IMR-90 (cell line): ENCODE measurements around the gene PITPNM2. TPM values are rescaled to one million over a fixed set of nuclear protein-coding genes. Genes with fewer than 3 reads are reported as not detected.

Source experiments
- ATAC-seq: fragments of 200-7000 bp; cut with Tn5 transposase; 2 replicates; pipeline ENCODE4 v1.9.1; 2020; ENCODE audit warnings: low read depth, mild to moderate bottlenecking, moderate library complexity
- BruUV-seq: library from RNA; stranded (reverse); fragments of 400-500 nt; replicated peaks from 2 replicates; lab custom pipeline; 2021; lab: Mats Ljungman, UMichigan
- CTCF ChIA-PET: fragments of 300-600 bp; formaldehyde crosslinking; extraction: SDS; loops from one replicate; lab custom pipeline; 2021; ENCODE audit warnings: antibody characterized with exemption; lab: Yijun Ruan, JAX
- POLR2A ChIA-PET: fragments of 300-600 bp; sonication (Branson Sonifier 250); formaldehyde crosslinking; loops from one replicate; lab custom pipeline; 2022; ENCODE audit warnings: antibody characterized with exemption; ENCODE audit not compliant: unreplicated experiment; lab: Charles Lee
- DNase-seq: peaks from one replicate; pipeline ENCODE4 v3.0.0; 2013
- H2AFZ ChIP-seq: replicated peaks from 2 replicates; pipeline ENCODE3; 2013; ENCODE audit warnings: low read length, mild to moderate bottlenecking; ENCODE audit not compliant: poor library complexity
- H2AK5ac ChIP-seq: 2 replicates; pipeline ENCODE4 v1.6.1; 2013; ENCODE audit warnings: low read depth, low read length, inconsistent platforms
- H2AK9ac ChIP-seq: replicated peaks from 2 replicates; pipeline ENCODE3; 2013; ENCODE audit warnings: mild to moderate bottlenecking, low read depth, low read length, moderate library complexity; ENCODE audit not compliant: poor library complexity
- H2BK120ac ChIP-seq: 2 replicates; pipeline ENCODE4 v1.6.1; 2013; ENCODE audit warnings: low read depth, low read length, inconsistent platforms
- H2BK15ac ChIP-seq: 3 replicates; pipeline ENCODE4 v1.6.1; 2013; ENCODE audit warnings: low read depth, low read length, inconsistent platforms
- H2BK20ac ChIP-seq: 2 replicates; pipeline ENCODE4 v1.6.1; 2013; ENCODE audit warnings: low read depth, mild to moderate bottlenecking, inconsistent platforms, low read length, moderate library complexity
- H2BK5ac ChIP-seq: 2 replicates; pipeline ENCODE4 v1.6.1; 2013; ENCODE audit warnings: mild to moderate bottlenecking, low read depth, low read length, inconsistent platforms; ENCODE audit not compliant: poor library complexity, severe bottlenecking
- H3K14ac ChIP-seq: replicated peaks from 2 replicates; pipeline ENCODE4 v1.6.1; 2013; ENCODE audit warnings: low read depth, low read length, inconsistent platforms
- H3K18ac ChIP-seq: 2 replicates; pipeline ENCODE4 v1.6.1; 2013; ENCODE audit warnings: low read depth, low read length, control low read depth
- H3K23ac ChIP-seq: 2 replicates; pipeline ENCODE4 v1.6.1; 2013; ENCODE audit warnings: low read depth, low read length, inconsistent platforms
- H3K27ac ChIP-seq: 2 replicates; pipeline ENCODE4 v1.5.1; 2013; ENCODE audit warnings: mild to moderate bottlenecking, control low read depth, low read length; ENCODE audit not compliant: insufficient read depth
- H3K27me3 ChIP-seq: 2 replicates; pipeline ENCODE4 v1.6.1; 2013; ENCODE audit warnings: low read length; ENCODE audit not compliant: control insufficient read depth, insufficient read depth
- H3K36me3 ChIP-seq: 2 replicates; pipeline ENCODE4 v1.6.1; 2013; ENCODE audit warnings: low read length, mixed read lengths; ENCODE audit not compliant: control insufficient read depth, insufficient read depth
- H3K4ac ChIP-seq: 2 replicates; pipeline ENCODE4 v1.6.1; 2013; ENCODE audit warnings: low read depth, low read length, inconsistent platforms
- H3K4me1 ChIP-seq: 2 replicates; pipeline ENCODE4 v1.6.1; 2013; ENCODE audit warnings: low read length, mixed read lengths; ENCODE audit not compliant: control insufficient read depth, insufficient read depth
- H3K4me2 ChIP-seq: 2 replicates; pipeline ENCODE4 v1.6.1; 2013; ENCODE audit warnings: low read depth, mild to moderate bottlenecking, control low read depth, low read length, moderate library complexity
- H3K4me3 ChIP-seq: 2 replicates; pipeline ENCODE4 v1.5.1; 2013; ENCODE audit warnings: low read depth, mild to moderate bottlenecking, control low read depth, low read length, moderate library complexity; ENCODE audit not compliant: insufficient read depth
- H3K56ac ChIP-seq: 2 replicates; pipeline ENCODE4 v1.6.1; 2013; ENCODE audit warnings: low read length, inconsistent platforms; ENCODE audit not compliant: insufficient read depth; ENCODE audit errors: extremely low read depth
- H3K79me1 ChIP-seq, 2 experiments: 2 replicates each; pipeline ENCODE4 v1.6.1; 2013; ENCODE audit warnings: low read length in 2 of 2, inconsistent platforms in 1 of 2, low read depth in 1 of 2
- H3K9ac ChIP-seq: 2 replicates; pipeline ENCODE4 v1.6.1; 2013; ENCODE audit warnings: low read depth, low read length, control low read depth
- H3K9me1 ChIP-seq: 2 replicates; pipeline ENCODE4 v1.6.1; 2013; ENCODE audit warnings: low read length, inconsistent platforms; ENCODE audit not compliant: insufficient read depth
- H3K9me3 ChIP-seq: 2 replicates; pipeline ENCODE4 v1.6.1; 2013; ENCODE audit warnings: low read length; ENCODE audit not compliant: control insufficient read depth, insufficient read depth
- H4K20me1 ChIP-seq: 2 replicates; pipeline ENCODE4 v1.6.1; 2013; ENCODE audit warnings: low read length, inconsistent platforms; ENCODE audit not compliant: insufficient read depth
- H4K5ac ChIP-seq: 2 replicates; pipeline ENCODE4 v1.6.1; 2013; ENCODE audit warnings: mild to moderate bottlenecking, low read depth, low read length, control low read depth
- H4K8ac ChIP-seq, 2 experiments: 2 replicates each; pipeline ENCODE4 v1.6.1; 2013; ENCODE audit warnings: low read depth in 2 of 2, low read length in 2 of 2, control low read depth in 1 of 2, inconsistent platforms in 1 of 2
- H4K91ac ChIP-seq: 2 replicates; pipeline ENCODE4 v1.6.1; 2013; ENCODE audit warnings: low read depth, low read length, inconsistent platforms; ENCODE audit not compliant: insufficient read depth
- BHLHE40 ChIP-seq: fragments of 150-350 bp; IDR thresholded peaks from 2 replicates; pipeline ENCODE4 v1.6.1; 2016; ENCODE audit warnings: mild to moderate bottlenecking, low read depth, low read length
- CEBPB ChIP-seq: IDR thresholded peaks from 2 replicates; pipeline ENCODE4 v1.6.1; 2012; ENCODE audit warnings: low read depth, low read length, improper control_type of control experiment
- CHD1 ChIP-seq: IDR thresholded peaks from 2 replicates; pipeline ENCODE4 v1.6.1; 2012; ENCODE audit warnings: low read depth, low read length, improper control_type of control experiment
- FOS ChIP-seq: fragments of 150-350 bp; IDR thresholded peaks from 2 replicates; pipeline ENCODE4 v1.6.1; 2016; ENCODE audit warnings: low read depth, low read length
- MAFK ChIP-seq: IDR thresholded peaks from 2 replicates; pipeline ENCODE4 v1.6.1; 2012; ENCODE audit warnings: low read depth, low read length, improper control_type of control experiment
- MAZ ChIP-seq: IDR thresholded peaks from 2 replicates; pipeline ENCODE4 v1.6.1; 2012; ENCODE audit warnings: low read depth, mild to moderate bottlenecking, low read length, improper control_type of control experiment, moderate library complexity, borderline replicate concordance
- MXI1 ChIP-seq: IDR thresholded peaks from 2 replicates; pipeline ENCODE4 v1.6.1; 2012; ENCODE audit warnings: low read depth, mild to moderate bottlenecking, low read length, moderate library complexity, borderline replicate concordance
- NFE2L2 ChIP-seq: fragments of 150-350 bp; IDR thresholded peaks from 2 replicates; pipeline ENCODE4 v1.6.1; 2016; ENCODE audit warnings: low read depth, mild to moderate bottlenecking, low read length
- POLR2A ChIP-seq: IDR thresholded peaks from 2 replicates; pipeline ENCODE4 v1.6.1; 2012; ENCODE audit warnings: mild to moderate bottlenecking, low read depth, low read length
- RAD21 ChIP-seq: IDR thresholded peaks from 2 replicates; pipeline ENCODE4 v1.6.1; 2012; ENCODE audit warnings: low read length, improper control_type of control experiment
- RCOR1 ChIP-seq: IDR thresholded peaks from 2 replicates; pipeline ENCODE4 v1.6.1; 2012; ENCODE audit warnings: mild to moderate bottlenecking, low read length, improper control_type of control experiment; ENCODE audit not compliant: insufficient replicate concordance
- RFX5 ChIP-seq: IDR thresholded peaks from 2 replicates; pipeline ENCODE4 v1.8.0; 2012; ENCODE audit warnings: low read depth, mild to moderate bottlenecking, low read length, moderate library complexity
- SMC3 ChIP-seq: fragments of 150-350 bp; IDR thresholded peaks from 2 replicates; pipeline ENCODE4 v1.6.1; 2016; ENCODE audit warnings: low read depth, mild to moderate bottlenecking, antibody characterized with exemption, low read length, moderate library complexity
- WGBS, 2 experiments: methylation state at CpG; one replicate each; pipeline versions ENCODE4 v1.1.5 to v1.1.7; 2013; ENCODE audit warnings: missing lambda C conversion rate in 2 of 2; ENCODE audit not compliant: insufficient read length in 1 of 2; ENCODE audit errors: extremely low coverage in 2 of 2; 5-methylcytosine and 5-hydroxymethylcytosine counted together
- dilution Hi-C: fragments of 300-500 bp; cut with HindIII; formaldehyde crosslinking; loops from one replicate; pipeline ENCODE4 v1.14.3; 2018; ENCODE audit warnings: low sequenced_read_pairs; ENCODE audit not compliant: unreplicated experiment
- in situ Hi-C: fragments of 300-500 bp; cut with MboI; formaldehyde crosslinking; loops from 3 replicates; pipeline ENCODE4 v1.14.3; 2019; ENCODE audit warnings: low sequenced_read_pairs, inconsistent platforms, mixed read lengths
- intact Hi-C: fragments of 100-400 bp; cut with micrococcal nuclease; formaldehyde crosslinking; loops from 2 replicates; pipeline ENCODE4 v1.10.0; 2022
- polyA plus RNA-seq, 3 experiments: library from polyadenylated mRNA; depleted of rRNA; stranded (reverse); fragments of >200 nt; gene quantifications; 2 replicates each; pipeline ENCODE4 v1.2.3, GENCODE V29; 2012; ENCODE audit warnings: low replicate concordance in 1 of 3
- total RNA-seq: library from RNA; depleted of rRNA; stranded (reverse); fragments of >200 nt; gene quantifications from 2 replicates; pipeline ENCODE4 v1.2.3, GENCODE V29; 2012
- TF ChIP-seq, protein P1 (sequence below): fragments of 150-350 bp; IDR thresholded peaks from 2 replicates; pipeline ENCODE4 v1.6.1; 2017; ENCODE audit warnings: mild to moderate bottlenecking, antibody characterized with exemption, low read length, low read depth
- TF ChIP-seq, protein P2 (sequence below): fragments of 150-350 bp; IDR thresholded peaks from 2 replicates; pipeline ENCODE4 v1.6.1; 2016; ENCODE audit warnings: low read depth, mild to moderate bottlenecking, low read length, moderate library complexity, borderline replicate concordance
- TF ChIP-seq, protein P3 (sequence below): conservative IDR thresholded peaks from 2 replicates; pipeline ENCODE4 v1.5.1; 2012; ENCODE audit warnings: mild to moderate bottlenecking, low read depth, low read length, improper control_type of control experiment

PITPNM2 gene
- total and polyA plus RNA-seq, 2 of the 4 experiments (the other 2 are of a cell fraction): 1.6 to 3.0 TPM

DNA sequence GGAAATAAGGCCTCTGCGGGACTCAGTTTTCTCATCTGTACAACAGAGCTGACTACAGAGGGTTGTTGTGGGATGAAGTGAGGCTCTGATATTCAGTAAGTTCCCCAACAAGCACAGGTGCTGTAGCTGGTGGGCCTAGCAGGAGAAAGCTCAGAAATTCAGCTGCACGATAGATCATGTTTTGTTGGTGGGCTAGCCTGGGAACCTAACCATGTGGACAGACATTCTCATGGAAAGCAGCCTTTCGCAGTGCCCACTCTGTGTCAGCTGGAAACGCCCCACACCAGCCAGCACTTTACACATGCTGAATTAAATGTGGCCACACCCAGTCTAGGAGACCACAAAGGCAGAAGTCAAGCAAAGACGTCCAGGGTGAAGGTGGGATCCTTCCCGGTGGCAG, 16.1 kb downstream of the PITPNM2 start:
- H4K20me1 ChIP-seq: peaks cover 6% of the 10 kb centered on the region; the same call in 1 of the 2 replicates
- intact Hi-C loops (no loop called here), in situ Hi-C loops (no loop called here), dilution Hi-C loops (no loop called here)
- no peak overlapping the region for H3K4me3 ChIP-seq
- no peaks in the 10 kb centered on the region for H3K9me3 ChIP-seq
- TF ChIP-seq RFX5 (no peak), RAD21 (no peak), FOS (no peak), POLR2A (no peak), RCOR1 (no peak), NFE2L2 (no peak), MAFK (no peak), MXI1 (no peak), CHD1 (no peak), SMC3 (no peak), BHLHE40 (no peak), CEBPB (no peak), MAZ (no peak)
- TF ChIP-seq, protein P1, sequence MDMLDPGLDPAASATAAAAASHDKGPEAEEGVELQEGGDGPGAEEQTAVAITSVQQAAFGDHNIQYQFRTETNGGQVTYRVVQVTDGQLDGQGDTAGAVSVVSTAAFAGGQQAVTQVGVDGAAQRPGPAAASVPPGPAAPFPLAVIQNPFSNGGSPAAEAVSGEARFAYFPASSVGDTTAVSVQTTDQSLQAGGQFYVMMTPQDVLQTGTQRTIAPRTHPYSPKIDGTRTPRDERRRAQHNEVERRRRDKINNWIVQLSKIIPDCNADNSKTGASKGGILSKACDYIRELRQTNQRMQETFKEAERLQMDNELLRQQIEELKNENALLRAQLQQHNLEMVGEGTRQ: no peak
- TF ChIP-seq, protein P2, sequence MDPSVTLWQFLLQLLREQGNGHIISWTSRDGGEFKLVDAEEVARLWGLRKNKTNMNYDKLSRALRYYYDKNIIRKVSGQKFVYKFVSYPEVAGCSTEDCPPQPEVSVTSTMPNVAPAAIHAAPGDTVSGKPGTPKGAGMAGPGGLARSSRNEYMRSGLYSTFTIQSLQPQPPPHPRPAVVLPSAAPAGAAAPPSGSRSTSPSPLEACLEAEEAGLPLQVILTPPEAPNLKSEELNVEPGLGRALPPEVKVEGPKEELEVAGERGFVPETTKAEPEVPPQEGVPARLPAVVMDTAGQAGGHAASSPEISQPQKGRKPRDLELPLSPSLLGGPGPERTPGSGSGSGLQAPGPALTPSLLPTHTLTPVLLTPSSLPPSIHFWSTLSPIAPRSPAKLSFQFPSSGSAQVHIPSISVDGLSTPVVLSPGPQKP: no peak
- TF ChIP-seq, protein P3, sequence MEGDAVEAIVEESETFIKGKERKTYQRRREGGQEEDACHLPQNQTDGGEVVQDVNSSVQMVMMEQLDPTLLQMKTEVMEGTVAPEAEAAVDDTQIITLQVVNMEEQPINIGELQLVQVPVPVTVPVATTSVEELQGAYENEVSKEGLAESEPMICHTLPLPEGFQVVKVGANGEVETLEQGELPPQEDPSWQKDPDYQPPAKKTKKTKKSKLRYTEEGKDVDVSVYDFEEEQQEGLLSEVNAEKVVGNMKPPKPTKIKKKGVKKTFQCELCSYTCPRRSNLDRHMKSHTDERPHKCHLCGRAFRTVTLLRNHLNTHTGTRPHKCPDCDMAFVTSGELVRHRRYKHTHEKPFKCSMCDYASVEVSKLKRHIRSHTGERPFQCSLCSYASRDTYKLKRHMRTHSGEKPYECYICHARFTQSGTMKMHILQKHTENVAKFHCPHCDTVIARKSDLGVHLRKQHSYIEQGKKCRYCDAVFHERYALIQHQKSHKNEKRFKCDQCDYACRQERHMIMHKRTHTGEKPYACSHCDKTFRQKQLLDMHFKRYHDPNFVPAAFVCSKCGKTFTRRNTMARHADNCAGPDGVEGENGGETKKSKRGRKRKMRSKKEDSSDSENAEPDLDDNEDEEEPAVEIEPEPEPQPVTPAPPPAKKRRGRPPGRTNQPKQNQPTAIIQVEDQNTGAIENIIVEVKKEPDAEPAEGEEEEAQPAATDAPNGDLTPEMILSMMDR: no peak
- no peak overlapping the region for H3K4ac ChIP-seq
- H3K27me3 ChIP-seq: no peaks in the 10 kb centered on the region
- H3K36me3 ChIP-seq: peaks cover 7% of the 10 kb centered on the region
- peaks cover 11% of the 10 kb centered on the region for H3K4me1 ChIP-seq
- H4K91ac ChIP-seq: no peak overlapping the region
- BruUV-seq: no TSS peak
- no peak overlapping the region for H2BK120ac ChIP-seq
- H2BK15ac ChIP-seq: no peak overlapping the region
- no peak overlapping the region for H3K14ac ChIP-seq
- H2BK5ac ChIP-seq: no peak overlapping the region
- H2BK20ac ChIP-seq: no peak overlapping the region
- H3K79me1 ChIP-seq: peaks cover 15 to 36% of the 10 kb centered on the region in 2 experiments
- H3K27ac ChIP-seq: no peak overlapping the region
- peaks cover 12% of the 10 kb centered on the region for H3K9me1 ChIP-seq
- DNase-seq (no peak), ATAC-seq (no peak)
- H3K4me2 ChIP-seq: no peak overlapping the region
- ChIA-PET CTCF (interaction anchor here (0.6 to 1.0 kb wide), 2 partner anchors 11 to 22 kb away, joined by 4 to 5 read pairs; no protein-coding TSS in a partner anchor), POLR2A (no interaction called here)
- no CpG with 5 or more reads among the region's 6 CpGs for WGBS, 2 experiments
- no peak overlapping the region for H3K56ac ChIP-seq
- H2AFZ ChIP-seq: peak overlapping the region; percentile 43
- H3K23ac ChIP-seq: no peak overlapping the region
- H3K9ac ChIP-seq: no peak overlapping the region
- H4K5ac ChIP-seq: no peak overlapping the region
- no peak overlapping the region for H4K8ac ChIP-seq
- H2AK9ac ChIP-seq: no peak overlapping the region
- H3K18ac ChIP-seq: no peak overlapping the region
- H2AK5ac ChIP-seq: peak overlapping the region; percentile 4; the same call in 1 of the 2 replicates
